SK-N-MC (cell line): ENCODE data around the gene CGNL1.

Source experiments
- DNase-seq: peaks from one replicate; pipeline ENCODE4 v3.0.0-alpha.2; 2011; ENCODE audit warnings: low read depth, low spot score
- H3K27ac ChIP-seq: fragments of 200-600 bp; sonication (generic); 2 replicates; pipeline ENCODE4 v1.5.1; 2016; ENCODE audit warnings: mixed run types
- H3K36me3 ChIP-seq: fragments of 200-600 bp; sonication (generic); 2 replicates; pipeline ENCODE4 v1.6.1; 2017; ENCODE audit warnings: antibody characterized with exemption, low read length, mixed read lengths; ENCODE audit not compliant: insufficient read depth
- H3K4me3 ChIP-seq: fragments of 200-600 bp; sonication (generic); 2 replicates; pipeline ENCODE4 v1.5.1; 2016
- H3K9ac ChIP-seq: fragments of 200-600 bp; sonication (generic); 2 replicates; pipeline ENCODE4 v1.8.0; 2017; ENCODE audit warnings: mixed run types, mixed read lengths; ENCODE audit not compliant: insufficient read length
- H3K9me3 ChIP-seq: fragments of 200-600 bp; sonication (generic); 2 replicates; pipeline ENCODE4 v1.6.1; 2017; ENCODE audit warnings: low read depth, mild to moderate bottlenecking, antibody characterized with exemption, low read length, moderate library complexity, mixed read lengths
- EZH2 ChIP-seq: fragments of 200-600 bp; sonication (generic); IDR thresholded peaks from one replicate; pipeline ENCODE4 v1.6.1; 2017; ENCODE audit warnings: antibody characterized with exemption
- FOXP2 ChIP-seq: optimal IDR thresholded peaks from 2 replicates; pipeline ENCODE3; 2011; ENCODE audit warnings: mild to moderate bottlenecking, moderate library complexity; ENCODE audit not compliant: insufficient read depth; ENCODE audit errors: extremely low read length, control extremely low read depth
- POLR2AphosphoS5 ChIP-seq: IDR thresholded peaks from 2 replicates; pipeline ENCODE4 v1.6.1; 2012; ENCODE audit warnings: mild to moderate bottlenecking, low read depth, low read length, borderline replicate concordance

CGNL1 gene

GRCh38 chr15:57503911-57504598 is 127.8 kb downstream of the CGNL1 start:
- no peaks in the 10 kb centered on the region for H3K9me3 ChIP-seq
- no peak overlapping the region for H3K27ac ChIP-seq
- no peak for TF ChIP-seq POLR2AphosphoS5
- DNase-seq, result no peak
- no peaks in the 10 kb centered on the region for H3K36me3 ChIP-seq
- H3K4me3 ChIP-seq, result no peak overlapping the region
- no peak overlapping the region for H3K9ac ChIP-seq

GRCh38 chr15:57504599-57504940 is 128.3 kb downstream of the CGNL1 start:
- Histone ChIP-seq H3K9ac (no peak overlapping the region), H3K27ac (no peak overlapping the region), H3K4me3 (no peak overlapping the region), H3K9me3 (no peaks in the 10 kb centered on the region), H3K36me3 (no peaks in the 10 kb centered on the region)
- no peak for DNase-seq
- TF ChIP-seq FOXP2, result no peak
- TF ChIP-seq EZH2, result no peak
- TF ChIP-seq POLR2AphosphoS5, result no peak

- H3K36me3 ChIP-seq, result no peaks in the 10 kb centered on the region
- DNase-seq, result no peak
- H3K9me3 ChIP-seq, result no peaks in the 10 kb centered on the region
- H3K4me3 ChIP-seq, result no peak overlapping the region
- TF ChIP-seq POLR2AphosphoS5 (no peak), EZH2 (no peak), FOXP2 (no peak)
- no peak overlapping the region for H3K9ac ChIP-seq
- H3K27ac ChIP-seq, result no peak overlapping the region
These were observed 128.9 kb downstream of the CGNL1 start for GRCh38 chr15:57505056-57505715.

- no peaks in the 10 kb centered on the region for H3K9me3 ChIP-seq
- DNase-seq, result no peak
- H3K36me3 ChIP-seq, result no peaks in the 10 kb centered on the region
- no peak overlapping the region for H3K27ac ChIP-seq
- no peak overlapping the region for H3K4me3 ChIP-seq
- H3K9ac ChIP-seq, result no peak overlapping the region
- TF ChIP-seq POLR2AphosphoS5, result no peak
- TF ChIP-seq FOXP2, result no peak
- TF ChIP-seq EZH2, result no peak
These were observed 129.7 kb downstream of the CGNL1 start for GRCh38 chr15:57505949-57506391.

GRCh38 chr15:57506422-57506821 is 130.1 kb downstream of the CGNL1 start:
- Histone ChIP-seq H3K36me3 (no peaks in the 10 kb centered on the region), H3K9ac (no peak overlapping the region), H3K9me3 (no peaks in the 10 kb centered on the region), H3K27ac (no peak overlapping the region), H3K4me3 (no peak overlapping the region)
- TF ChIP-seq FOXP2, result no peak
- no peak for TF ChIP-seq POLR2AphosphoS5
- TF ChIP-seq EZH2, result no peak
- DNase-seq, result no peak

GRCh38 chr15:57507111-57507510 is 130.8 kb downstream of the CGNL1 start:
- Histone ChIP-seq H3K9ac (no peak overlapping the region), H3K4me3 (no peak overlapping the region), H3K36me3 (no peaks in the 10 kb centered on the region), H3K27ac (no peak overlapping the region), H3K9me3 (no peaks in the 10 kb centered on the region)
- DNase-seq, result no peak
- no peak for TF ChIP-seq FOXP2
- no peak for TF ChIP-seq EZH2
- TF ChIP-seq POLR2AphosphoS5, result no peak

- H3K4me3 ChIP-seq, result no peak overlapping the region
- H3K36me3 ChIP-seq, result no peaks in the 10 kb centered on the region
- H3K27ac ChIP-seq, result no peak overlapping the region
- H3K9me3 ChIP-seq, result no peaks in the 10 kb centered on the region
- TF ChIP-seq FOXP2 (no peak), POLR2AphosphoS5 (no peak), EZH2 (no peak)
- DNase-seq, result no peak
- H3K9ac ChIP-seq, result no peak overlapping the region
These were observed 132.8 kb downstream of the CGNL1 start for GRCh38 chr15:57509126-57509525.

- no peak for DNase-seq
- Histone ChIP-seq H3K9me3 (no peaks in the 10 kb centered on the region), H3K36me3 (no peaks in the 10 kb centered on the region), H3K9ac (no peak overlapping the region), H3K27ac (no peak overlapping the region), H3K4me3 (no peak overlapping the region)
- TF ChIP-seq EZH2 (no peak), FOXP2 (no peak), POLR2AphosphoS5 (no peak)
These were observed 133.7 kb downstream of the CGNL1 start for GRCh38 chr15:57509965-57510364.

GRCh38 chr15:57510647-57511046 is 134.3 kb downstream of the CGNL1 start:
- no peaks in the 10 kb centered on the region for H3K36me3 ChIP-seq
- H3K9me3 ChIP-seq, result no peaks in the 10 kb centered on the region
- no peak overlapping the region for H3K4me3 ChIP-seq
- DNase-seq, result no peak
- no peak overlapping the region for H3K27ac ChIP-seq
- TF ChIP-seq FOXP2 (no peak), POLR2AphosphoS5 (no peak), EZH2 (no peak)
- no peak overlapping the region for H3K9ac ChIP-seq

- DNase-seq, result no peak
- no peaks in the 10 kb centered on the region for H3K36me3 ChIP-seq
These were observed 140.2 kb downstream of the CGNL1 start for GRCh38 chr15:57516327-57517029.

More at GRCh38 chr15:57516327-57517029, 140.2 kb downstream of the CGNL1 start:
- no peak overlapping the region for H3K9ac ChIP-seq
- no peak overlapping the region for H3K4me3 ChIP-seq
- no peaks in the 10 kb centered on the region for H3K9me3 ChIP-seq
- H3K27ac ChIP-seq, result no peak overlapping the region
- TF ChIP-seq FOXP2 (no peak), EZH2 (no peak), POLR2AphosphoS5 (no peak)
